Gastroesophageal sphincter (tissue), 4 donors: ENCODE measurements around the gene IKBKE. TPM values are rescaled to one million over a fixed set of nuclear protein-coding genes. Genes with fewer than 3 reads are reported as not detected.
A peak's percentile ranks its signal among the peaks of the same experiment; 100 is the strongest.

Experiments
- ATAC-seq: fragments of 150-250 bp; one replicate; pipeline ENCODE4 v1.9.1; 2016; ENCODE audit warnings: mild to moderate bottlenecking, moderate library complexity
- H3K27ac ChIP-seq, 4 donors: fragments of 200-600 bp; sonication (generic) in 3 of 4; 1 replicate in 3 of 4; 2 replicates in 1 of 4; pipeline ENCODE4 v1.5.1; 2016 to 2019
- H3K27me3 ChIP-seq: fragments of 200-600 bp; sonication (generic); one replicate; pipeline ENCODE4 v1.5.1; 2019
- H3K36me3 ChIP-seq, 2 donors: fragments of 200-600 bp; sonication (generic); one replicate each; pipeline ENCODE4 v1.5.1; 2019; ENCODE audit warnings: control low read depth in 1 of 2
- H3K4me1 ChIP-seq, 3 donors: fragments of 200-600 bp; sonication (generic); 1 replicate in 2 of 3; 2 replicates in 1 of 3; pipeline ENCODE4 v1.5.1; 2016 to 2019; ENCODE audit warnings: control low read depth in 2 of 3
- H3K4me3 ChIP-seq, 2 donors: fragments of 200-600 bp; sonication (generic); one replicate each; pipeline ENCODE4 v1.5.1; 2019; ENCODE audit warnings: mild to moderate bottlenecking in 1 of 2, moderate library complexity in 1 of 2
- H3K9me3 ChIP-seq, 3 donors: fragments of 200-600 bp; sonication (generic); one replicate each; pipeline ENCODE4 v1.5.1; 2017 to 2019; ENCODE audit warnings: control low read depth in 2 of 3
- EP300 ChIP-seq: sonication (generic); formaldehyde crosslinking; IDR thresholded peaks from one replicate; pipeline ENCODE4 v1.6.1; 2017; ENCODE audit warnings: antibody characterized with exemption, mild to moderate bottlenecking
- POLR2A ChIP-seq, 2 donors: fragments of 450-650 bp; IDR thresholded peaks; one replicate each; pipeline ENCODE4 v1.6.1; 2017; ENCODE audit warnings: antibody characterized with exemption in 2 of 2, mild to moderate bottlenecking in 2 of 2, moderate library complexity in 1 of 2
- POLR2AphosphoS5 ChIP-seq: sonication (generic); formaldehyde crosslinking; IDR thresholded peaks from one replicate; pipeline ENCODE4 v1.6.1; 2017; ENCODE audit warnings: antibody characterized with exemption
- WGBS, 2 donors: methylation state at CpG; one replicate each; pipeline ENCODE4 v1.1.5; 2018; ENCODE audit warnings: low coverage in 1 of 2; 5-methylcytosine and 5-hydroxymethylcytosine counted together
- total RNA-seq, 4 donors: library from RNA; depleted of rRNA; stranded (reverse); fragments of >200 nt; gene quantifications; one replicate each; pipeline ENCODE4 v1.1.0, GENCODE V29; 2016
- TF ChIP-seq, protein P1 (sequence below), 4 experiments: fragments of 200-600 bp in 2 of 4; fragments of 450-650 bp in 2 of 4; sonication (generic) in 1 of 4; IDR thresholded peaks; one replicate each; pipeline ENCODE4 v1.5.1; 2017 to 2019; ENCODE audit warnings: antibody characterized with exemption in 4 of 4, mild to moderate bottlenecking in 2 of 4, moderate library complexity in 2 of 4

IKBKE gene
- total RNA-seq, 4 donors from 2014 or later: 2.2 to 3.9 (median 2.7) TPM

DNA sequence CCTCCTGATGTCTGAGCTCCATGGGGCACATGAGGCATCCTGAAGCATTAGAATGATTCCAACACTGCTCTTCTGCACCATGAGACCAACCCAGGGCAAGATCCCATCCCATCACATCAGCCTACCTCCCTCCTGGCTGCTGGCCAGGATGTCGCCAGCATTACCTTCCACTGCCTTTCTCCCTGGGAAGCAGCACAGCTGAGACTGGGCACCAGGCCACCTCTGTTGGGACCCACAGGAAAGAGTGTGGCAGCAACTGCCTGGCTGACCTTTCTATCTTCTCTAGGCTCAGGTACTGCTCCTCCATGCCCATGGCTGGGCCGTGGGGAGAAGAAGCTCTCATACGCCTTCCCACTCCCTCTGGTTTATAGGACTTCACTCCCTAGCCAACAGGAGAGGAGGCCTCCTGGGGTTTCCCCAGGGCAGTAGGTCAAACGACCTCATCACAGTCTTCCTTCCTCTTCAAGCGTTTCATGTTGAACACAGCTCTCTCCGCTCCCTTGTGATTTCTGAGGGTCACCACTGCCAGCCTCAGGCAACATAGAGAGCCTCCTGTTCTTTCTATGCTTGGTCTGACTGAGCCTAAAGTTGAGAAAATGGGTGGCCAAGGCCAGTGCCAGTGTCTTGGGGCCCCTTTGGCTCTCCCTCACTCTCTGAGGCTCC is 26.0 kb downstream of the IKBKE start:
- ATAC-seq: no peak
- H3K36me3 ChIP-seq: peaks cover 0 to 7% of the 10 kb centered on the region in 2 donors
- 33 to 45% methylated on average over 1 to 6 of the region's 6 CpGs for WGBS, 2 donors

DNA sequence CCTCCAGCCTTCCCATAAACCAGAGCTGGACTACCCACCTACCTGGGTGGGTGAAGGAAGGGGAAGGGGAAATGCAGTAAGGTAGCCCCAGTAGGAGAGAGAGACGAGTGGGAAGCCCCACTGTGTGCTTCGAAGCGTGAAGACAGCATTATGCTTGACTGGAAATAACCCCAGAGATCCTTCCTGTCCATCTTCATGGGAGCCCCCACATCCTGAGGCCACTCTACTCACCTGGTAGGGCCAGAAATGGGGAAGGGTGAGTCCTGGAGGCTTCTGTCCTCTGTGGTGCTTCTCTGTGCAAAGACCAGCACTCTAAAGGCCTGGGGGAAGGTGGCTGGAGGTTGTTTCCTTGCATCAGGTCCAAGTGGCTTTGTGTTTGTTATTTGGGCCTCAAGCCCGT is 27.1 kb downstream of the IKBKE start:
- ATAC-seq: no peak
- no peak for TF ChIP-seq POLR2AphosphoS5
- TF ChIP-seq, protein P1, sequence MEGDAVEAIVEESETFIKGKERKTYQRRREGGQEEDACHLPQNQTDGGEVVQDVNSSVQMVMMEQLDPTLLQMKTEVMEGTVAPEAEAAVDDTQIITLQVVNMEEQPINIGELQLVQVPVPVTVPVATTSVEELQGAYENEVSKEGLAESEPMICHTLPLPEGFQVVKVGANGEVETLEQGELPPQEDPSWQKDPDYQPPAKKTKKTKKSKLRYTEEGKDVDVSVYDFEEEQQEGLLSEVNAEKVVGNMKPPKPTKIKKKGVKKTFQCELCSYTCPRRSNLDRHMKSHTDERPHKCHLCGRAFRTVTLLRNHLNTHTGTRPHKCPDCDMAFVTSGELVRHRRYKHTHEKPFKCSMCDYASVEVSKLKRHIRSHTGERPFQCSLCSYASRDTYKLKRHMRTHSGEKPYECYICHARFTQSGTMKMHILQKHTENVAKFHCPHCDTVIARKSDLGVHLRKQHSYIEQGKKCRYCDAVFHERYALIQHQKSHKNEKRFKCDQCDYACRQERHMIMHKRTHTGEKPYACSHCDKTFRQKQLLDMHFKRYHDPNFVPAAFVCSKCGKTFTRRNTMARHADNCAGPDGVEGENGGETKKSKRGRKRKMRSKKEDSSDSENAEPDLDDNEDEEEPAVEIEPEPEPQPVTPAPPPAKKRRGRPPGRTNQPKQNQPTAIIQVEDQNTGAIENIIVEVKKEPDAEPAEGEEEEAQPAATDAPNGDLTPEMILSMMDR (IDR thresholded peaks at IDR 0.05): no peak
- no peak for TF ChIP-seq POLR2A (IDR thresholded peaks at IDR 0.05)
- no peak for TF ChIP-seq EP300

More for the DNA sequence above, 26.0 kb downstream of the IKBKE start:
- H3K4me1 ChIP-seq: peaks cover 0 to 32% (median 14%) of the 10 kb centered on the region in 3 donors
- no peaks in the 10 kb centered on the region for H3K27me3 ChIP-seq
- H3K4me3 ChIP-seq: no peak overlapping the region
- no peak for TF ChIP-seq POLR2A (IDR thresholded peaks at IDR 0.05)
- TF ChIP-seq, protein P1 (IDR thresholded peaks at IDR 0.05): no peak
- no peak for TF ChIP-seq EP300
- TF ChIP-seq POLR2AphosphoS5: no peak
- H3K9me3 ChIP-seq: no peaks in the 10 kb centered on the region
- peak overlapping the region in 3 of 4 donors; percentile 41 to 53 (median 43) for H3K27ac ChIP-seq

DNA sequence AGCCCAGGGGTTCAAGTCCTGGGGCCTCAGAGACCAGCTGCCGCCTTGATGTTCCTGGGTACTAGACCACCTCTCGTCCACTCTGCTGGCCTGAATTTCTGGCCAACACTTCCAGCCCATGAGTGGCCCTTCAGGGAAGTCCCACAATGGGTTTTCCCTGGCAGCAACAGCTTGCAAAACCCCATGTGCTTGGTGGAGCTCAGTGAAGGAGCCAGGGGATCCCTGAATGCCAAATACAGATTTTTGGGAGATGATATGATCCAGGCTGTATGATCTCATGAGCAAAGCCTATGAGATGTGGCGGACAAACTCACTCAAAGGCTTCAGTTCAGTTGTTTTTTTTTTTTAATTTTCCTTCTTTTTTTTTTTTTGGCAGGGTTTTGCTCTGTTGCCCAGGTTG is 27.5 kb downstream of the IKBKE start:
- no peak for TF ChIP-seq POLR2AphosphoS5
- TF ChIP-seq, protein P1 (IDR thresholded peaks at IDR 0.05): no peak
- TF ChIP-seq POLR2A (IDR thresholded peaks at IDR 0.05): no peak
- no peak for TF ChIP-seq EP300
- Histone ChIP-seq H3K4me3 (no peak overlapping the region), H3K27ac (no peak overlapping the region), H3K9me3 (no peaks in the 10 kb centered on the region), H3K27me3 (no peaks in the 10 kb centered on the region), H3K36me3 (no peaks in the 10 kb centered on the region), H3K4me1 (peaks cover 0 to 44% (median 19%) of the 10 kb centered on the region in 3 donors)
- 60 to 72% methylated on average over 1 to 2 of the region's 3 CpGs for WGBS, 2 donors
- no peak for ATAC-seq

More for the DNA sequence above, 27.1 kb downstream of the IKBKE start:
- H3K27ac ChIP-seq: no peak overlapping the region
- H3K36me3 ChIP-seq: peaks cover 0 to 2% of the 10 kb centered on the region in 2 donors
- H3K9me3 ChIP-seq: no peaks in the 10 kb centered on the region
- peaks cover 0 to 43% (median 19%) of the 10 kb centered on the region in 3 donors for H3K4me1 ChIP-seq
- H3K4me3 ChIP-seq: no peak overlapping the region
- no peaks in the 10 kb centered on the region for H3K27me3 ChIP-seq
- WGBS, 2 donors: no CpG with 5 or more reads among the region's 4 CpGs

DNA sequence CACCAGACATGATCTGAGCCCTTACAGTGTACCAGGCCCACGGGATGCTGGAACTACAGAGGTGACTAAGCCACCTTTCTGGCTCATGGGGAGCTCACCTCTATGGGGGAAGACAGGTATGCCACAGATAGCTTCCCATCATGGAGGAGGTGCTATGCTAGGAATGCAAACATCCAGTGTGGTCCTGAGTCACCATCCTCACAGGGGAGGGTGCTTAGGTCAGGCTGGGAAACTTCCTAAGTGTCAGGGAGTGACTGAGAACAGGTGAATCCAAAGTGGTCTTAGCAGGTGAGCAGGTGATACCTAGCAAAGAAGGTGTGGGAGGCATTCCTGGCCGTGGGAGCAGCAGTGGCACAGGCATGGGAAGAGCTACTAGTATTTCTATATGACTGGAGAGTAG is 28.4 kb downstream of the IKBKE start:
- H3K27me3 ChIP-seq: peaks cover 4% of the 10 kb centered on the region
- no peaks in the 10 kb centered on the region for H3K9me3 ChIP-seq
- peaks cover 0 to 47% (median 19%) of the 10 kb centered on the region in 3 donors for H3K4me1 ChIP-seq
- no peaks in the 10 kb centered on the region for H3K36me3 ChIP-seq
- 100% methylated on average over 1 of the region's 2 CpGs for WGBS, 2 donors
- TF ChIP-seq, protein P1 (IDR thresholded peaks at IDR 0.05): no peak
- TF ChIP-seq POLR2AphosphoS5: no peak
- TF ChIP-seq POLR2A (IDR thresholded peaks at IDR 0.05): no peak
- no peak for TF ChIP-seq EP300
- ATAC-seq: no peak
- no peak overlapping the region for H3K4me3 ChIP-seq
- no peak overlapping the region for H3K27ac ChIP-seq

DNA sequence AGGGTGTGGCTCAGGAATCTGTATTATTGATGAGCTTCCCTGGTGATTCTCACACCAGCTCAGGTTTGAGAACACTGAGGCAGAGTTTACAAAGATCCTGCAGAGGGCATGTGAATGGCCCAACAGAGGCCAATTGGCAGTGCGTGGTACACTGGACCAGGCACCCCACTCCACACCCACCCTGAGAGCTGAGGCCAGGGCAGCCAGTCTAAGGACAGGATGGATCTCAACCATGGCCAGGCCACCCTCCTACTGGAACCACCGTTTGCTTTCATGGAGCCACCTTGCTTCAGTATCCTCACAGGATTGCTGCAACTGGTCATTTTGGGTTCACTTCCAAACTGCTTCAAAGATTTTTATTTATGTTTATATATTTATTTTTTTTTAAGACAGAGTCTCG is 29.8 kb downstream of the IKBKE start:
- H3K4me3 ChIP-seq: no peak overlapping the region
- H3K36me3 ChIP-seq: no peaks in the 10 kb centered on the region
- TF ChIP-seq POLR2AphosphoS5 (no peak), POLR2A (IDR thresholded peaks at IDR 0.05) (no peak), EP300 (no peak)
- TF ChIP-seq, protein P1 (IDR thresholded peaks at IDR 0.05): no peak
- peaks cover 4% of the 10 kb centered on the region for H3K27me3 ChIP-seq
- H3K4me1 ChIP-seq: peaks cover 0 to 56% (median 23%) of the 10 kb centered on the region in 3 donors
- no peak for ATAC-seq
- H3K9me3 ChIP-seq: no peaks in the 10 kb centered on the region
- no peak overlapping the region for H3K27ac ChIP-seq
- WGBS, 2 donors: 94 to 100% methylated on average over 2 of the region's 3 CpGs
